Measurements from ENCODE around the gene GLRX. TPM values are rescaled to one million over a fixed set of nuclear protein-coding genes. Genes with fewer than 3 reads are reported as not detected.

Gene GLRX
- total and polyA plus RNA-seq, 11 donors: 69.7 to 293 (median 116) TPM

GRCh38 chr5:95868136-95868535, 45.6 kb upstream of the GLRX start:
- Histone ChIP-seq H3K4me3 (no peak overlapping the region), H3K4me1 (peaks cover 0 to 69% (median 5%) of the 10 kb centered on the region in 12 donors), H3K27me3 (no peaks in the 10 kb centered on the region), H3K36me3 (no peaks in the 10 kb centered on the region), H3K27ac (no peak overlapping the region), H3K9me3 (no peaks in the 10 kb centered on the region)
- WGBS, 4 donors: 96 to 97% (median 96%) methylated on average over 4 of the region's 4 CpGs
- ATAC-seq (no peak), DNase-seq (no peak)
- TF ChIP-seq POLR2A (IDR thresholded peaks at IDR 0.05): no peak
- no peak for TF ChIP-seq CTCF (IDR thresholded peaks at IDR 0.05)
- intact Hi-C loops (cut with DNase I): loop anchor here in 2 of 10 donors (10.0 kb wide), 2 partner anchors 87 to 737 kb away; no protein-coding TSS in a partner anchor

- ATAC-seq: no peak
- Histone ChIP-seq H3K27ac (peak overlapping the region in 1 of 12 donors; percentile 44), H3K4me1 (peaks cover 0 to 83% (median 16%) of the 10 kb centered on the region in 12 donors), H3K9me3 (no peaks in the 10 kb centered on the region), H3K36me3 (no peaks in the 10 kb centered on the region), H3K27me3 (no peaks in the 10 kb centered on the region), H3K4me3 (no peak overlapping the region)
- DNase-seq: no peak
- TF ChIP-seq POLR2A (IDR thresholded peaks at IDR 0.05) (no peak), CTCF (IDR thresholded peaks at IDR 0.05) (no peak)
- 58 to 82% (median 71%) methylated on average over 1 of the region's 1 CpG for whole genome bisulfite sequencing, 4 donors
- intact Hi-C loops (cut with DNase I): loop anchor here in 2 of 10 donors (10.0 kb wide), 2 partner anchors 88 to 738 kb away; no protein-coding TSS in a partner anchor
Observed at GRCh38 chr5:95866435-95867040, 44.0 kb upstream of the GLRX start.

GRCh38 chr5:95864944-95865504, 42.5 kb upstream of the GLRX start:
- H3K9me3 ChIP-seq: no peaks in the 10 kb centered on the region
- intact Hi-C loops (cut with DNase I): loop anchor here in 6 of 10 donors (5.0 to 10.0 kb wide), 5 partner anchors 90 to 740 kb away; no protein-coding TSS in a partner anchor
- H3K36me3 ChIP-seq: no peaks in the 10 kb centered on the region
- peak overlapping the region in 1 of 12 donors; percentile 44 for H3K27ac ChIP-seq
- 76 to 85% (median 84%) methylated on average over 6 of the region's 6 CpGs for WGBS, 4 donors
- peaks cover 0 to 83% (median 23%) of the 10 kb centered on the region in 12 donors for H3K4me1 ChIP-seq
- TF ChIP-seq POLR2A (IDR thresholded peaks at IDR 0.05) (no peak), CTCF (IDR thresholded peaks at IDR 0.05) (no peak)
- no peak for DNase-seq
- no peaks in the 10 kb centered on the region for H3K27me3 ChIP-seq
- H3K4me3 ChIP-seq: no peak overlapping the region
- no peak for ATAC-seq

- H3K27me3 ChIP-seq: no peaks in the 10 kb centered on the region
- peaks cover 0 to 83% (median 22%) of the 10 kb centered on the region in 12 donors for H3K4me1 ChIP-seq
- WGBS, 4 donors: 92 to 97% (median 93%) methylated on average over 1 of the region's 1 CpG
- no peaks in the 10 kb centered on the region for H3K9me3 ChIP-seq
- TF ChIP-seq CTCF (IDR thresholded peaks at IDR 0.05) (no peak), POLR2A (IDR thresholded peaks at IDR 0.05) (no peak)
- intact Hi-C loops (cut with DNase I): loop anchor here in 6 of 10 donors (5.0 to 10.0 kb wide), 5 partner anchors 90 to 740 kb away; no protein-coding TSS in a partner anchor
- H3K27ac ChIP-seq: peak overlapping the region in 1 of 12 donors; percentile 89
- ATAC-seq: no peak
- DNase-seq: no peak
- H3K4me3 ChIP-seq: no peak overlapping the region
- no peaks in the 10 kb centered on the region for H3K36me3 ChIP-seq
Observed at GRCh38 chr5:95864456-95864855, 41.9 kb upstream of the GLRX start.

All from heart left ventricle (tissue), 16 donors.